Neural crest cell (in vitro differentiated cells): ENCODE measurements around the gene ODAD4. TPM values are rescaled to one million over a fixed set of nuclear protein-coding genes. Genes with fewer than 3 reads are reported as not detected.
A peak's percentile ranks its signal among the peaks of the same experiment; 100 is the strongest.

Experiments used
- DNase-seq: peaks from one replicate; pipeline ENCODE4 v3.0.0; 2021; ENCODE audit warnings: low read depth, mixed read lengths, low spot score
- H3K27ac Mint-ChIP-seq: one replicate; pipeline ENCODE4 v1.8.0; 2021; ENCODE audit warnings: mild to moderate bottlenecking, mixed read lengths; ENCODE audit not compliant: unreplicated experiment
- H3K27me3 Mint-ChIP-seq: 2 replicates; pipeline ENCODE4 v1.8.0; 2021; ENCODE audit warnings: low read depth, mild to moderate bottlenecking, mixed read lengths
- H3K36me3 Mint-ChIP-seq: 2 replicates; pipeline ENCODE4 v1.8.0; 2021; ENCODE audit warnings: low read depth, mild to moderate bottlenecking, mixed read lengths
- H3K4me1 Mint-ChIP-seq: 2 replicates; pipeline ENCODE4 v1.8.0; 2021; ENCODE audit warnings: mixed read lengths
- H3K4me3 Mint-ChIP-seq: one replicate; pipeline ENCODE4 v1.8.0; 2021; ENCODE audit warnings: mild to moderate bottlenecking, mixed read lengths
- H3K9me3 Mint-ChIP-seq: 2 replicates; pipeline ENCODE4 v1.8.0; 2021; ENCODE audit warnings: mixed read lengths
- CTCF ChIP-seq: fragments of 200-600 bp; sonication (generic); conservative IDR thresholded peaks from 2 replicates; pipeline ENCODE4 v1.5.0; 2021; ENCODE audit warnings: antibody characterized with exemption, mild to moderate bottlenecking
- total RNA-seq: library from RNA; stranded (reverse); gene quantifications from 2 replicates; pipeline ENCODE4 v1.2.1, GENCODE V29; 2021

ODAD4 gene
- total RNA-seq, 1 donor from 2014 or later = 4.8 TPM

- no peaks in the 10 kb centered on the region for H3K27me3 Mint-ChIP-seq
- DNase-seq = no peak
- H3K9me3 Mint-ChIP-seq = no peaks in the 10 kb centered on the region
- H3K27ac Mint-ChIP-seq = no peak overlapping the region
- no peak overlapping the region for H3K4me3 Mint-ChIP-seq
- peaks cover 7% of the 10 kb centered on the region for H3K36me3 Mint-ChIP-seq
- H3K4me1 Mint-ChIP-seq = peaks cover 7% of the 10 kb centered on the region
- no peak for TF ChIP-seq CTCF
Observed at GRCh38 chr17:41989702-41990419, 59.4 kb downstream of the ODAD4 start.

GRCh38 chr17:41992576-41992975, 62.2 kb downstream of the ODAD4 start:
- Mint-ChIP-seq H3K4me1 (peaks cover 7% of the 10 kb centered on the region), H3K4me3 (no peak overlapping the region), H3K27ac (peak overlapping the region; percentile 23), H3K36me3 (peaks cover 14% of the 10 kb centered on the region), H3K9me3 (no peaks in the 10 kb centered on the region), H3K27me3 (no peaks in the 10 kb centered on the region)
- no peak for TF ChIP-seq CTCF
- no peak for DNase-seq

GRCh38 chr17:41996855-41997164, 66.4 kb downstream of the ODAD4 start:
- no peak for DNase-seq
- TF ChIP-seq CTCF = no peak
- Mint-ChIP-seq H3K27ac (no peak overlapping the region), H3K27me3 (no peaks in the 10 kb centered on the region), H3K4me3 (no peak overlapping the region), H3K4me1 (peaks cover 7% of the 10 kb centered on the region), H3K9me3 (no peaks in the 10 kb centered on the region), H3K36me3 (peaks cover 15% of the 10 kb centered on the region)

GRCh38 chr17:41998497-41998896, 68.1 kb downstream of the ODAD4 start:
- no peak for TF ChIP-seq CTCF
- no peak for DNase-seq
- Mint-ChIP-seq H3K9me3 (no peaks in the 10 kb centered on the region), H3K36me3 (peaks cover 16% of the 10 kb centered on the region), H3K27ac (no peak overlapping the region), H3K4me1 (peaks cover 14% of the 10 kb centered on the region), H3K27me3 (no peaks in the 10 kb centered on the region), H3K4me3 (no peak overlapping the region)

GRCh38 chr17:42000413-42001133, 70.2 kb downstream of the ODAD4 start:
- H3K36me3 Mint-ChIP-seq = peaks cover 12% of the 10 kb centered on the region

More at GRCh38 chr17:42000413-42001133, 70.2 kb downstream of the ODAD4 start:
- DNase-seq = no peak
- no peak for TF ChIP-seq CTCF
- H3K4me1 Mint-ChIP-seq = peaks cover 25% of the 10 kb centered on the region
- no peak overlapping the region for H3K27ac Mint-ChIP-seq
- H3K27me3 Mint-ChIP-seq = no peaks in the 10 kb centered on the region
- H3K4me3 Mint-ChIP-seq = no peak overlapping the region
- H3K9me3 Mint-ChIP-seq = no peaks in the 10 kb centered on the region
